Stimulated activated CD8-positive, alpha-beta memory T cell treated with anti-CD3 and anti-CD28 coated beads, Interleukin-7, amount 100 ng/mL, for 48 hours (primary cell): ENCODE data around the gene TOB2.
"Not testable (repeated sequence)": the region's sequence is repeated elsewhere in the genome, so short reads cannot be mapped to it uniquely, and the experiment has no call there.

Source experiments
- DNase-seq, 2 donors: peaks; one replicate each; pipeline ENCODE4 v3.0.0-alpha.2; 2020; ENCODE audit warnings: low read depth in 1 of 2; ENCODE audit errors: extremely low read depth in 1 of 2

The TOB2 gene

DNA sequence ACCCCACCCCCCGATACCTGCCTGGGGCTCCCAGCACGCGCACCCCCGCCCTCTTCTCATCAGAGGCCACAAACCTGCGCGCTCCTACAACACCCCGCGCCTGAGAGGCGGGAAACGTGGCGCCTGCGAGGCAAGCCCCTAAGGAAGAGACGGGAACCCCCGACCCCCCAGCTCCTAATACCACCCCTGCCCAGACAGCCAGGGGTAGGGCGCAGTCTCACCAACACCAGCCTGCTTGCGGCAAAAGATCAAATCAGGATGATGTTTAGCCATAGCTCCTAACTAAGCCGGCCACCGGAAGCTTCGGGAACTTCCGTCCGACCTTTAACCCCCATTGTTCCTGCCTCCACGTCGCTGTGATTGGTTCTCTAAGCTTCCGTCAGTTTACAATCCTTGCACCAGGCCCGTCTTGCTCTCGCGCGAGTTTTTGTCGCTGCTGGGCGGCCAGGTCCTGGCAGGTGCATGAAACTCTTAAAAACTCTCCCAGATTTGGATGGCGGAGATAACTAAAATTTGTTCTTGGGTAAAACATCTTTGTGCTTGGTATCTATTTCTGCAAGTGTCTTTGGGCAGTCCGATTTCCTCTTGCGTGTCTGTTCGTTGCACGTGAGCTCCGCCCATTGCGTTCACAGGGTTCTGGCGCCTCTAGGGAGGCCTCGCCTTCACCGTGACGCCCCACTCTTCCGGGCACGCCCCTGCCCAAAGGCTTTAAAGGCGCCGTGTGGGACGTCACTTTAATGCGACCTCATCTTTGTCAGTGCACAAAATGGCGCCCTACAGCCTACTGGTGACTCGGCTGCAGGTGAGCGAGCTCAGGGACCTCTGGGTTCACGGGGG lies 22.0 kb upstream of the TOB2 start, which contains the start of the genes ACO2 and PHF5A:
Gene ACO2 (plus strand): TSS at position 737 of the 837 bp plus-strand sequence. CDS start 30 bp downstream, at position 767.
Gene PHF5A (minus strand): TSS at position 312 of the 837 bp plus-strand sequence. CDS start 39 bp downstream, at position 273.
- DNase-seq, result peak; percentile 93 to 95

DNA sequence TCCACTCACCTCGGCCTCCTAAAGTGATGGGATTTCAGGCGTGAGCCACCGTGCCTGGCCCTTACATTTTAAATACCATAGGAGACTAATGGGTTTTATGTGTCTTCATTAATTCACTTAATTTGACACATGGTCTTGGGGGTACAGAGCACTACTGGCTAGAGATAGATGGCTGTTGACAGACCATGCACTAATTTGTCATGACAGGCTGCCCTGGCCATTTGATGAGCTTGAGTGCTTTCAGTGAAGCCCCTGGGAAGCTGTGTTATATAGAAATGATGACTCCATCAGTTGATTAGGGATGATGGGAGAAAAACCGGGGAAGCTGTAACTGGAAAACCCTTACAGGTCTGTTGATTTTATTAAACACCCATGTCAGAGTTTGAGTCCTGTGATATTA lies 15.3 kb upstream of the TOB2 start:
- DNase-seq, result no peak

DNA sequence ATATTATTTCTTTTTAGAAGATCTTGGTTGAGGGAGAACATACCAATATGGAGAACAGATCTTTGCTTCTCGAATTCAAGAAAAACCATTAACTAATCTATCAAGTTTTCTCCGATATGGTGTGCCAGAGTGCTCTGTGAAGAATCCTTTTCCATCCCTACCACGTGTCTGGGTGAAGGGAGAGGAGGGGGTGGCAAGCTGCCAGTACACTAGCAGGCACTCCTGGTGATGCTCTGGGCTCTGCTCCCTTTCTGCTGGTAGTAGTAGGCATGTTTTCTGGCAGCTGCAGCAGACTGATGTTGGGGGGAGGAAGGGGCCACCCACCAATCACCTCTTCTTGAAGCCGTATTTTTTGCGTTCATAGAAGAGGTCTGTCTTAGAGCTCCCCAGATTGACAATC lies 13.5 kb upstream of the TOB2 start:
- DNase-seq, result not testable (repeated sequence)

DNA sequence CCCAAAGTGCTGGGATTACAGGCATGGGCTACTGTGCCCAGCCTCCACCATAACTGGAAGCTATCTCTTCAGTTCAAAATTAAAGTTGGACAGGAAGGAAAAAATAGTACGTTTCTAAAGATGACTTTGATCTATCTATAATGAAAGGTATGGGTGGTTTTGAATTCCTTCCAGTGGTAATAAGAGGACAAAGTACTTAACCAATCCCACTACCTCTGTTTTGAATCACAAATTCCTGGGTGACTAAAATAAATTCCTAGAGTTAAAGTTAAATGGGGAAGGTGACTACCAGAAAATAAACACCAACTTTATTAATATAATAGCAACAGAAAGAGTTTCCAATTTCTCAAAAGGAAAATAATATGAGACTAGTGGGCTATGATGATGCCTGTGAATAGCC lies 12.8 kb upstream of the TOB2 start:
- DNase-seq, result no peak

DNA sequence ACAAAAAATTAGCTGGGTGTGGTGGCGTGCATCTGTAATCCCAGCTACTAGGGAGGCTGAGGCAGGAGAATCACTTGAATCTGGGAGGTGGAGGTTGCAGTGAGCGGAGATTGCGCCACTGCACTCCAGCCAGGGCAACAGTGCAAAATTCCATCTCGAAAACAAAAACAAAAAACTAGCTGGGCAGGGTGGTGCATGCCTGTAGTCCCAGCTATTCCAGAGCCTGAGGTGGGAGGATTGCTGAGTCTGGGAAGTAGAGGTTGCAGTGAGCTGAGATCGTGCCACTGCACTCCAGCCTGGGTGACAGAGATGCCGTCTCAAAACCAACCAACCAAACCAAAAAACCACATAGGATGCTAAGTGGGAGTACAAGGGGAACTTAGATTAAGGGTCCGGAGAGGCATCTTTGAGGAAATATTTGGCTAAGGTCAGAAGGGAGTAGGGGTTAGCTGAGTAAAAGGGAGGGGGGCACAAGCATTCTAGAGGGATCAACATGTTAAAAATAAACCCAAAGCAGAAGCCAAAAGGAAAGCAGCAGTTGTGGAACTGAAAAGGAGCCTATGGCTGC lies 11.6 kb upstream of the TOB2 start:
- no peak for DNase-seq

DNA sequence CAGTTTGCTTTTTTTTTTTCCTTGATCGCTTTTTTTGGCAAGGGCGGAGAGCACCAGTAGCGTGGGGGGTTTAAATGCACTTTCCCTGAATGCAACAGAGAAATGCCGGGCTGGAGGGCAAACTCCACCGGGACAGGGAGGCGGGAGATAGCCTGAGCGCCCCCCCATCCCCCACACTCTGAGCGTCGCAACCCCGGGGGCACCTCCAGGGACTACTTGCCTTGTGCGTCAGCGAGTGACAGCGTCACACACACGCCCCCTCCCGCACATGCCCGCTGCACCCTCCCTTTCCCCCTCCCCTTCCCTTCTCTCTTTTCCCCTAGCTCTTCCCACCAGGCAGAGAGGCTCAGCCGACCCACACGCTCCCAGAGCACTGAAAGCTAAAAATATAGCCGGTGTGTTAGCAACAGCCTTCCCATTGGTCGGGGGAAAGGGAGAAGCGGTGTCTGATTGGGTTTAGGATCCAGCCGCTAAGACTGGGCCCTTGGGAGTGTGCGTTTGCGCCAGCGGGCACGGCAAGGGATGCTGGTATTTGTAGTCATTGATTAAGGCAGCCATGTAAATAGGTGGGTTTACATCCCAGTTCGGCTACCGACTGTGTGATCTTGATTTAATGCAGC lies 1.7 kb upstream of the TOB2 start:
- DNase-seq, result peak; percentile 79 to 89

DNA sequence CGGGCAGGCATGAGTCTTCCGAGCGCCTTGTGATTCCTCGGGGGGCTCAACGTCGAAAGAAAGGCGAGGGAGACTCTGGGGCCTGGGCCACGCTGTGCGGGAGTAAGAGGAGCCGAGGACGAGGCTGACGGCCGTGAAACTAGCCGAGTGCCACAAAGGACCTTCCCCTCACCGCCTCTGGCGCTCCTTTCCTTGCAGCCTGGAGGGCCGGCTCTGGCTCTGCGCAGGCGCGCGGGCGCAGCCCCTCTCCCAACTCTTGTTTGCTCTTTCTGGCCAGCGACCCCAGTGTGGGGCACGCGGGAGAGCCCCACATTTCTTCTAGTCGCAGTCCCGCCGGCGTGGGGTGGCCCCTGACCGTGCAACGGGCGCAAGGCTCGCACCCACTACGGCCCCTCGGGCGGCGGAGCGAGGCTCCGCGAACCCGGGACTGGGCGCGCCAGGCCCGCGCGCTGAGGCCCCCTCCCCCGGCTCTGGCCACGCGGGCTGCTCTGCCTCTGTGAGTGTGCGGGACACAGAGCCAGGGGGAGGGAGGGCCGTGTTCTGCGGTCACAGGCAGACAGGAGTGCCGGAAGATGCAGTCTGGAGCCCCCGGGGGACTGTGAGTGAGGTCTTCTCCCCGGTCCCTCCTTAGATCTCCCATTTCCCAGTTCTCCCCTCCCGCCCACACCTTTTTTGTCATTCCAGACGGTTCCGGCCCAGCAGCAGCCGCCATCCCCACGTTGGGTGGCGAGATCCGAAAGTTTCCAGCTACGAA lies 1.0 kb upstream of the TOB2 start:
- DNase-seq, result peak in 1 of 2 donors; percentile 45

DNA sequence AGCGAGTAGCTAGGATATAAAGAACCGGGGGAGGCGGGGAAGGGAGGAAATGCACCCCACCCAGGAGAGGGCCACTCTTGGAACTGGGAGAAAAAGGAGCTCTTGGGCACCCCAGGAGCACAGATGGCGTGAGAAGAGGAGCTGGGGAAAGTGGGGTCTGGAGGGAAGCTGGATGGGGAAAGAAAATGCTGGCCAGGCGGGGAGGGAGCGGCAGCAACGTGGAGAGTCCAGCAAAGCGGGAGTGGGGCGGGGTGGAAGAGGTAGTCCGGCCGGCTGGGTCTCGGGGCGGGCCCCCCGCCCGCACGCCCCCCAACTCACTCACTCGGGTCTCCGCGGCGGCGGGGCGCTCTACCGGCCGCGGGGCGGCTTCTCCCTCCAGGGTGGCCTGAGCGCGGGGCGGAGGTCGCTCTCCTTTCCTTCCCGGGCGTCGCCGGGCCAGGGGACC lies 522 bp downstream of the TOB2 start:
- DNase-seq, result no peak

DNA sequence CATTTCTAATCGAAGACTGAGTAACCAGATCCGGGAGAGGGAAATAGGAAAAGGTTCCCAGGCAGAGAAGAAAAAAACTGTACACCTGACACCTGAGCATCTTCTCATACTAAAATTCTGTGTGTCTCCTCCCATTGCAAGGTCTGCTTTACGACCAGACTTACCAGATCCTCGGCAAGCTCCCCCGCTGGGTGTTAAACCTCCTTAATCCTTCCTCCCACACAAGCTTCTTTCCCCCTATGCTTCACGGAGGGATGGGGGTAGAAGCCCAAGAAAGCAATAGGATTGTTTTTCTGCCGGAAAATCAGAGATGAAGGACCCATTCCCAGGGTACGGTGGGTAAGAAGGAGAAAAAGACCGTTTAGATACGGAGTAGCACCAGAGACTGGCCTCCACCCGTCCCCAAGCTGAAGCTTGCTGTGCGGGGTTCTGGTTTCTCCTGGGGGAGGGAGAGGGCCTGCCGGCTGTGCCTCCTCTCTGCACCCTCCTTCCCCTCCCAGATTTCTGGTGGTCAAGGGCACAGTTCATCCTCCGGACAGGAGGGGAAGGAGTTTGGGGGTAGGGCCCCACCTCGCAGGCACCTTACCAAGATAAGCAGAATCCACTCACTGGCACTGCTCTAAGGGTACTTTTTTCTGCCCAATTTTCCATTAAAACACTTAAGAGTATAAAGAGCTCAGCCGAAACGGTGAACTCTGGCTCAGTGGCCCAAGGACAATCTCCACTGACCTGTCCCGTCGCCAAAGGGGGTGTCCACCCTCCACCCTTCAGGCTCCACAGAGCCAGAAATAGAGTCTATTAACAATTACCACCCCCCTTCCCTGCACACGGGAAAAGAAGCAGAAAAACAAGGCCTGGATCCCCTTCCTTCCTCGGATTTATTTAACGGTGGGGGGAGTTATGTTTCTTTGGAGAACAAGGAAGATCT lies 1.2 kb downstream of the TOB2 start:
- no peak for DNase-seq

DNA sequence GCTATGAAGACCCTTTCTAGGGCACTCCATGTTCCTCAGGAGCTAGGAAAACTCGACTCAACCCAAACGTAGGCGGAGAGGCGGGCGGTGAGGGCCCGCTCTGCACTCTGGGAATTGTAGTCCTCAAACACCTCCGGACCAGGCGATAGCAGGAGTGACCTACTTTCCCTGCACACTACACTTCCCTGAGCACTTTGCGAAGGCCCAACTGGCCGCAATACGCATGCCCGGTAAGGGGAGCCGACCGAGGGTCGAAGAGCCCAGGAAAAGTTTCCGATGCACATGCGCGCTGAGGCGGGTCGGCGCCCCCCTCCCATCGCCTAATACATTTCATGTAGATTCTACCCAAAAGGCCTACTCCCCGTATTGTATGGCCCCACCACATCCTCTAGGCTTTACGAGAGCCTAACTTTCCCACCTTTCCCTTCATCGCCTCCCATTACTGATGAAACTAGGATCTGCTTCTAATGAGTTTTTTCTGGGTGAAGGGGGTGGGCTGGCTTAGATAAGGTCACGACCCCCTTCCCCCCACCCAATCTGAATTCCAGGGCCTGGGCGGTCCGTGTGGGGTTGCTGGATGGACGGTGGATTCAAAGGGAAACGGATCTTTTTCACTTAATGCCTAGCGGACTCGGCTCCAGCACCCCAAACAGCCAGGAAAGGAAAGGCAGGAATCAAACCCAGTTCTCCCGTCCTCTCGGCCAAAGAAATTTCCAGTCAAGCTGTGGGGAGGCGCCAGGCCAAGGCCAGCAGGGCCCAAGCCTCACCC lies 2.1 kb downstream of the TOB2 start:
- peak; percentile 81 to 91 for DNase-seq

DNA sequence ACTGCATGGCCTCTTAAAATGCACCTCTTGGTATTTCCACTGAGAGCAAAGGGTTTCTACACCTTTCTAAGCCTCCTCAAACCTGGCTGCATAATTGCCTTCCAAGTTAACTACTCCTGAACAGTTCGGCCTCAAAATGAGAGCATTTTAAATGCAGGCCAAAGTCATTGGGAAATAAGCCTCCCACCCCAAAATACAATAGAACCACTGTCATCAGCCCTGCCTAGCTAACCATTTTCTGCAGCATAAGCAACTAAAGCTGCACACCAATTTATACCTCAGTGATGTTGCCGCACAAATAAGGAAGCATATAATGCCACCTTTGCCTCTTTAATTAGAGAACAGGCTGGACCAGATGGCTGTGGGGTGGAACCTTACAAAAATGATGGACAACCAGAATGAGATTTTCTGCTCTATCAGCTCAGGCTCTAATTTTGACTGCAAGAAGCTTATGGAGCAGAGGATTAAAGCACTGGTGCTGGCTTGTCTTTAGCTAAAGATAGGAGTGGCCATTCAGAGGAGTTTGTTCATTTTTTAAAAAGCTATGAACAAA lies 4.3 kb downstream of the TOB2 start:
- DNase-seq, result no peak

DNA sequence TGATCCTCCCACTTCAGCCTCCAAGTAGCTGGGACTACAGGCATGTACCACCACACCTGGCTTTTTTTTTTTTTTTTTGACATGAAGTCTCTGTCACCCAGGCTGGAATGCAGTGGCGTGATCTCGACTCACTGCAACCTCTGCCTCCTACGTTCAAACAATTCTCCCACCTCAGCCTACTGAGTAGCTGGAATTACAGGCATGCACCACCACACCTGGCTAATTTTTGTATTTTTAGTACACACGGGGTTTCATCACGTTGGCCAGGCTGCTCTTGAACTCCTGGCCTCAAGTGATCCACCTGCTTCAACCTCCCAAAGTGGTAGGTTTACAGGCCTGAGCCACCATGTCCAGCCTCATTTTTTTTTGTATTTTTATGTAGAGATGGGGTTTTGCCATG lies 6.1 kb downstream of the TOB2 start:
- not testable (repeated sequence) for DNase-seq

DNA sequence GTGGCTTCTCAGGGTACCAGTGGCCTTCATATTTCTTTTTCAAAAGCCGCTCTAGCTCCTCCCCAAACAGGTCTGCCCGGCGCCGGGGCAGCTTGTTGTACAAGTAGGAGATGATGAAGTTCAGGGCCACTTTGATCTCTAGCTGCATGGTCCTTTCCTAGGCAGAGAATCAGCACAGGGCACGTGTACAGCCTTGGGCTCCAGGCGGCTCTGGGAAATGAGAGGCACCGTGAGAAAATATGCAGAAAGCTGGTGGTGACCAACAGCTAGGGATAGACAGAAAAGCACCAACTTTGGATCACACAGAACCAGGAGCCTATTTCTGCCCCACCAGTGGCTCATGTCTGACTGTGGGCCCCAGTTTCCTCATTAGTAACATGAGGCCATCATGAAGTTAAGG lies 9.4 kb downstream of the TOB2 start:
- no peak for DNase-seq

DNA sequence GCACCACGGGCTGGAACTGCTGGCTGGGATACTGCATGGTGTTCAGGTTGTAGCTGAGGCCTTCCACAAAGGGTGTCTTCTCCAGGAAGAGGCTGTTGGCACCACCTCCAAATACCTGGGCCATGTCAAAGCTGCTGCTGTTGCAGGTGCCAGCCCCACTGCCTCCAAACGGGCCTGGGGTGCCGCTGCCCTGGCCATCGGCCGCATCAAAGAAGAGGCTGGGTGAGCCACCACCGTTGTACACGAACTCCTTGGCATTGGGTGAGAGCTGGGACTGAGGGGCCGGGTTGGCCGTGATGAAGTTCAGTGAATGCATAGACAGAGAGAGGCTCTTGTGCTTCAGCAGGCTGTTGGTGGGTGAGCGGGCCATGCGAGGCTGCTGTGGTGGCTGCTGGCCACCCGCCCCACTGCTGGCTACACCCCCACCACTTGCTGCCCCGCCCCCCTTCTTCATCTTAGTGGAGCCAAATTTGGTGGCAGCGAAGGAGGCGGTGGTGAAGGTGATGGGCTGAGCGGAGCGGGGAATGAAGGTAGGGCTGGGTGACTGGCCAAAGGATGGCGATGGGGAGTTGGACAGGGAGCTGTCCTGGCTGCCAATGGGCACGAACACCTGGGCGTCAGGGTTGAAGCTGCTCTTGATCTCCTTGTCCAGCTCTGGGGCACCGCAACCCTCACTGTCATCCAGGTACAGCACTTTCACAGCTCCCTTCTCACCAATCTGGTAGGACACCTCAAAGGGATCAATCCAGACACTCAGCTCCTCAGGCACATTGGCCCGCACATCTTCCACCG lies 10.1 kb downstream of the TOB2 start:
- no peak for DNase-seq

DNA sequence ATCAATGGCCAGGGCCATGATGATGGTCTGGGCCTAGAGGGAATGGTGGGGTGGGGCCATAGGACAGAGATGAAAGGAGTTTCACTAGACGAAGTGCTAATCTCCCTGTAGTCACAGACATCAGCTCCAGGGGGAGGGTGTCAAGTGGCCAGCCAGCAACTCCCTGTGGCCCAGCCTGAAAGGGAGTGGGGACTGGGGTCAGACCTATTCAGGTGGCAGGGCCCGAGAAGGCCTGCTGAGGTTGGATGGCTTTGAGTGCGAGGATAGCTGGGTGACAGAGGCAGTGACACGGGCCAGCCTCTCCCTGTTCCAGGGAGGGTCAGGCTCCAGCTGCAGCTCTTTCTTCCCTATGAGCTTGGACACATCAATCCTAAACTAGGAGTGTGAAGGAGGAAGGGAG lies 11.0 kb downstream of the TOB2 start:
- DNase-seq, result no peak

DNA sequence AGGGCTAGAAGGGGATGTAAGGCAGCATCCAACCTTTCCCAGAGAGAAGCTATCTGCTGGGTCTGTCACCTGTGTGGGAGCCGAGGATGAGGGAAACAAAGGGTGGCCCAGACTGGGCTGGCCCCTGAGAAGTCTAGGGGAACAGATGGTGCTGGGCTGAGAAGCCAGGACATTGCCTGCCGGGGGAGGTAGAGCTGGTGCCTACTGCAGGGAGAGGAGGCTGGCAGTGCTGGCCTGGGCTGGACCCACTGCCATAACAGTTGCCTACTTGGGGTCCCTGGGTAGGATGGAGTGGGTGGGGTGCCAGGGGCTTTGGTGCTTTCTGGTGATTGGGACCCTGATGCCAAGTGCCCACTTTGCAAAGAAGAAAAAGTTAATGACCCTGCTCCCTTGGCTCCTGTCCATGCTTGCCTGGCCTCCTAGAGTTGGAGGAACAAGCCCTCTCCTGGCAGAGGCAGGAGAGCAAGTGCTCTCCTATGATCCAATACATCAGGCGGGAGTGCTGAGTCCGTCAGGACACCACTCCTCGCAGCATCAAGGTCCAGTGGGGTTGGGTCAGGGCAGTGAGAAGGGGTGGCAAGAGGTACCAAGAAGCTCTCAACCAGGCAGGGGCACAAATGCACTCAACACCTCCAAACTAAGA lies 12.1 kb downstream of the TOB2 start:
- not testable (repeated sequence) for DNase-seq

DNA sequence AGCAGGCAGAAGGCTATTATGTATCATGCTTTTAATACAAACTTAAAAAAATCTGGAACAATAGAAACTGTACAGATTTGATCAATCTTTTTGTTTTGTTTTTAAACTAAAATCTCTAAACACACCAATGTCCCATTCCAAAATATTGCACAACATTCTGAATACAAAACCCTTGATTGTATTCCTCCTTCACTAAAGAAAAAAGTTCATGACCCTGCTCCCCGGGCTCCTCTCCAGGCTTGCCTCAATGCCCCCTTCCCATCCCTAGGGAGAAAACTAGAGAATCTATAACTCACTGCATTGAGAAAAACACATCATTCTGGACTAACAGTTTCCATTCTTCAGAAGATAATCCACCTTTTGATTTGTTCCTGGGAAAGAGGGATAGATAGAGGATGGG lies 13.1 kb downstream of the TOB2 start:
- not testable (repeated sequence) for DNase-seq

DNA sequence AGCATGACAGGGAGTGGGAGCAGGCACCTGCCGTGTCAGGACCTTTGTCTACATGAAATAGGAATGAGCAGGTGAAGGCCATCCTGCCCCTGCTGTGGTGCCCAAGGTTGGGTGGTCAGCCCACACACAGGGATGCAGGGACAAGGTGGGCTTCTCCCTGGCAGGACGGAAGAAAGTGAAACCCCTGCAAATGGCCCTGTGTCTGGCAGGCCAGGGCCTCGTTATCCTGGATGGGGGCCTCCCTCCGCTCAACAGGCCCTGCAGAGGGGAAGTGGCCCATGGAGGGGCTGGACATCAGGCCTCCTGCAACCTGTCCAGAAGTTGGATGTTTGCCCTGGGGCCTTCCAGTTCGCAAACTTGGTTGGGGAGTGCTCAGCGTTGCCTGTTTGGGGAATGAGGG lies 14.9 kb downstream of the TOB2 start:
- no peak for DNase-seq
